Activated gamma-delta T cell treated with Interleukin-2 at 50 U/mL for 16 hours (primary cell): ENCODE results near the gene ANKRD28.
"Not testable (repeated sequence)": the region's sequence is repeated elsewhere in the genome, so short reads cannot be mapped to it uniquely, and the experiment has no call there.

Source experiments
- DNase-seq: peaks from one replicate; pipeline ENCODE4 v3.0.0-alpha.2; 2020

The ANKRD28 gene

DNA sequence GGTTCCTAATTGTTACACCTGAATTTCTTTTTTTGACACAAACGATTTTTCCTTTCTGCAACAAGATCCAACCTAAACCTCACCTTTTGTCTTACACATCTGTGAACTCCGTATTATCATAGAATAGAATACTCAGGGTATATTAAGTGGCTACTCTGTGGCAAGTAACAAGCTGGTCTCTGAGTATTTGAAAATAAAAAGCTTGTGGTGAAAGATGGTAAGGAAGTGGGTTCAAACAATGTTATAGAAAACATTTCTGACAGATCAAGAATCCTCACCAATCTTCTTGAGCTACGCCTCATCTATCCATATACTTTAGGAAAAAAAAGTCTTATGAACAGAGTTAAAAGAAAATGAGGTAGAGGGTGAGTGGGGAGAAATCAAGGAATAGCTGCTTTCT lies 3.5 kb upstream of the ANKRD28 start:
- no peak for DNase-seq

GRCh38 chr3:15800780-15801179 lies 3.0 kb upstream of the ANKRD28 start:
- DNase-seq = no peak

- DNase-seq = no peak
Measured at GRCh38 chr3:15800327-15800726, 2.5 kb upstream of the ANKRD28 start.

GRCh38 chr3:15798533-15799245 lies 910 bp upstream of the ANKRD28 start:
- no peak for DNase-seq

DNA sequence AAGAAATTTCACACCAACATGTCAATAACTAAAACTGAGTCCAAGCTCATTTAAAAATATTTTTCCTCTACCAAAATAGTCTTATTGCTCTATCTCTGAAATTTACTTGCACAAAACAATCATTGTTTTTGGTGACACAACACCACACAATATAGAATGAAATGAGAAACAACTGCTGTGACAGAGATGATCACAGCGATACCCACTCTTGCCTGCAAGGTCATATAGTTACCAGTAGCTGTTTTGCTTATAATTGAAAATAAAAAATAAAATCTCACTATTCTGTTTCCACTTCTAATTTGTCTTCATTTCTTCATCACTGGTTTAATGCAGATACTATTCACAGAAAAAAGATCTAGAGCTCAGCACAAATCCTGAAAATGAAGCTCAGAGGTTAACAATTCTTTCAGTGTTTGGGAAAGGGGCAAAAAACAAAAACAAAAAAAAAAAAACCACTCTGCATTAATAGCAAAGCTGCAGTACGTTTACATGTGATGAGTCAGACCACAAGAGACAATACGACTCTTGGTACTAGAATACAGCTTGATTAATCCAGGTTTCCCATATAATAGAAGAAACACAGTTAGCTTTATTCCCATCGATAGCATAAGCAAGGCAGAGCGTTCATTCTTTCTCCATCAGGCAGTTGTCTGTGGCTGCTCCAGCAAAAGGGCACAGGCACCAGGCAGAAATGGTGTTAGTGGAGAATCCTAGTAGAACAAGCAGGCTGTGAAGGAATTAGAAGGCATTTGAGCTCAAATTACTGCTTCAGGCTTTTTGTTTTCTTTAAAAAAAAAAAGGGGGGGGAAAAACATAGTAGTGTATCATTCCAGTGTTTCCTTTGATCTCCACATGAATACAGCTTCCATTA lies 773 bp downstream of the ANKRD28 start:
- no peak for DNase-seq

DNA sequence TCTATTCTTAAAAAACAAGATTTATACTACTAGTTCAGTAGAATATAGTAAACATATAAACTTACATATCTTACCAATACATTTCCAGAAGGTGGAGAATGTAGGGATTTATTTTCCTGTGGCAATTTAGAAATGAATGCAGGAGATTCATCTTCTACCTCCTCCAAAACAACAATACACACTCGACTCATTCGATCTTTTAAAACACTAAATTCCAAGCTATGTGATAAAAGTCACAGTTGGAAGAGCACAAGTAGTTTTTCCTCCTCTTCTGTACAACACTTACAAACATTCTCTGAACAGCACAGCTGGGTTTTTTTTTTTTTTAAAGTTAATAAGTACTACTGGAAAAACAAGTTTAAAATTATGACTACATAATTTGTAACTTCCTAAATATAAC lies 1.4 kb downstream of the ANKRD28 start:
- DNase-seq = no peak

GRCh38 chr3:15795651-15796308 lies 2.0 kb downstream of the ANKRD28 start:
- DNase-seq = no peak

- DNase-seq = no peak
Measured at GRCh38 chr3:15794842-15795650, 2.7 kb downstream of the ANKRD28 start.

DNA sequence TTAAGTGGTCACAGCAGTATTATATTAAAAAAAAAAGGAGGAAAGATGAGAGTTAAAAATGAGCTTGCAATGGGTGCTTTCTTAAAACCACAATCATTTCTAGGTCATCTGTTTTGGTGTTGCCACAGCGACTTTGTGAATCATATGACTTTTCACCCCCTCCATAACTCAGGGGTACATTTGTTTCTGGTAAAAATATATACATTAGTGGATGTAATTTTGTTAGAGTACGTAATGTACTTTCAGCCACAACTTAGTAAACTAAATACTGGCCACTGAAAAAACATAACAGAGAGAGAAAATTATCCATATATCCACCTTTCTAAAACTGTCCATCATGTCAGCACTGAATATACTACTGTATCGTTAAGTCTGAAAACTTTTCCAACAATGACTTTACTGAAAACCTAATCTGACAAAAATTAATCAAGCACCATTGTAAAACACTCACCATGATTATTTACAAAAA lies 3.4 kb downstream of the ANKRD28 start:
- DNase-seq = no peak

GRCh38 chr3:15791525-15791924 lies 6.3 kb downstream of the ANKRD28 start:
- no peak for DNase-seq

GRCh38 chr3:15787941-15788340 lies 9.8 kb downstream of the ANKRD28 start:
- DNase-seq = no peak

DNA sequence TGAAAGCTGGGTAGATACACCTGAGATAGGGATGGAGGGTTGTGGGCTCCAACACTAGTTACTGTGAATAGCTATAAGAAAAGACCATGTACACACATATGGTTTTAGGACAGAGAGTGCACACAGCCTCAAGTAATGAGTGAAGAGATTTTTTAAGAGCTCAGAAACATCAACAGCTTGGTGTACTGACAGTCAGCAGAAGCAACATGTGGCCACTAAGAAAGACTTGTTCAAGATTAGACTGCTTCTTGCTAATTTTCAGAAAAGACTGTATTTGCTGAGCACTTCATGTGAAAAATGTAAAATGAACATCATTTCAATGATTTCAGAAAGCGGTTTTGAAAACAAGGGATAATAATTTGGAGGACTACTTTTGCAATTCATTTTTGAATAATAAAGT lies 10.3 kb downstream of the ANKRD28 start:
- DNase-seq = no peak

DNA sequence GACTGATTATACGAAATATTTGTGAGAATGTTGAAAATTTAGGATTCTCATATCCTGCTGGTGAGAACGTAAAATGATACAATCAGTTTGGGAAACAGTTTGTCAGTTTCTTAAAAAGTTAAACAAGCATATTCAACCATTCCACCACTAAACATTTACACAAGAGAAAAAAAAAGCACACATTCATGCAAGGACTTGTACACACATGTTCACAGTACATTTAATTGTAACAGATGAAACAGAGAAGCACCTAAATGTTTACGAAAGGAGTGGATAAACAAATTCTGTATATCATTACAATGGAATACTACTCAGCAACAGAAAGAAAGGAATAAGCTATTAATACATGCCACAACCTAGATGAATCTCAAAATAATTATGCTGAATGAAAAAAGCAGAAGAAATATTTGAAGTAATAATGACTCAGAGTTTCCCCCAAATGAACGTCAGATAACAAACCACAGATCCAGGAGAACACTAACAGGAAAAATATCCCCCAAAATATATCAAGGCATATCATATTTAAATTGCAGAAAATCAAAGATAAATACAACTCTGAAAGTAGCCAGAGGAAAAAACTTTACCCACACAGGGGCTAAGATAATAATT lies 14.3 kb downstream of the ANKRD28 start:
- DNase-seq = no peak

DNA sequence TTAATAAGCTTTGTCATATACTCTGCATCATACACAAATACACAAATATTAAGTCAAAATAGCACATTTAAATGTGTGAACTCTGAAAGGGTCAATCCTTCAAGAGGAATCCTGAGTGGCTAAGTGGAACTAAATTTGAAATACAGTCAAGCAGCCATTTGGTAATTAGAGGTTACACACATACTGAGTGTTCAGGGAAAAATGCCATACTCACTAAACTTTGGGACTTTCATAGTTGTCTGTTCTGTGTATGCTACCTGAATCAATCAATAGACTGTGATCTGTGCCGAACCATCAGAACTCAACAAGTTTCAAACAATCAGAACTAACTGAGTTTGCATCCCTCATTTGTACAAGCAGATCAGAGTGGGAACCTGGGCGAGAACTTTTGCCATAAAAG lies 15.3 kb downstream of the ANKRD28 start:
- DNase-seq = no peak

DNA sequence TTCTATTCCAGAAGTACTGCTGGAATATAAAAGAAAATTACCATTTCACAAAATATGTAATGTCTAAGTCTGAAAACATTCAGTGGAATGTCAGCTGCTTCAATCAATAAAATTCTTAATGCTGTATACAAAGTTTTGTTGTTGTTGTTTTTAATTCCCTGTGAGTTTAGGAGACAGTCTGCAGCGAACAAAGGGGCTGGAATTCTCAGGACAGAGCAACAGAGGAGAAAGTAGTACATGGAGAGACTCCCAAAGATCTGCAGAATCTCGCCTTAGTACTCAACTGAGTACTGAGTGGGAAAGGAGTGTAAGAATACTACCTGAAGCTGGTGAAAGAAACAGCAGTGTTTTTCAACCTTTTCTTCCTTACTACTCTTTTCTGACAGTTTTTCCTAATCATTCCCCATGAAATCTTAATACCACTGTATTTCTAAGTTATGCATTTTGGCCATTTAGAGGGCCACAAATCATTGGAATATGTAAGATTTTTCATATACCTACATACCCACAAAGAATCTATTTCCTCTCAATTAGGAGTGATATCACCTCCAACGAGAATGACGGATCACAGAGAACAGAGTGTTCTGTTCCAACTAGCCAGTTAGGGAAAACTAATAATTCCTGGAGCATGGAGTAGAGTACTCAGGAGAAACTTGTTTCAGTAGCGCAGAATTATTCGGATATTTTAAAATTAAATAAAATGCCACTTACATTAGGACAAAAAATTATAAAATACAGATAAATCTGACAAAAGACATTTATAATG lies 16.0 kb downstream of the ANKRD28 start:
- DNase-seq = no peak

DNA sequence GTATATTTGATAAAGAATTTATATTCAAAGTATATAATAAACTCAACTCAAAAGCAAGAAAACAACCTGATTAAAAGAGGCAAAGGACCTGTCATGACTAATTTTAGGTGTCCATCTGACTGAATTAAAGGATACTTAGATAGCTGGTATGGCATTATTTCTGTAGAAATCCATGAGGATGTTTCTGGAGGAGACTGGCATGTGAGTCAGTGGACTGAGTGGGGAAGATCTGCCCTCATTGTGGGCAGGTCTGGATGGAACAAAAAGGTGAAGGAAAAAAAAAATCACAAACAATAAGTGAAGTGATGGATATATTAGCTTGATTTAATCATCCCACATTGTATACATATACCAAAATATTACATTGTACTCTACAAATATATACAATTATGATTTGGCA lies 16.6 kb downstream of the ANKRD28 start:
- DNase-seq = no peak

GRCh38 chr3:15779111-15779510 lies 18.7 kb downstream of the ANKRD28 start:
- DNase-seq = no peak

DNA sequence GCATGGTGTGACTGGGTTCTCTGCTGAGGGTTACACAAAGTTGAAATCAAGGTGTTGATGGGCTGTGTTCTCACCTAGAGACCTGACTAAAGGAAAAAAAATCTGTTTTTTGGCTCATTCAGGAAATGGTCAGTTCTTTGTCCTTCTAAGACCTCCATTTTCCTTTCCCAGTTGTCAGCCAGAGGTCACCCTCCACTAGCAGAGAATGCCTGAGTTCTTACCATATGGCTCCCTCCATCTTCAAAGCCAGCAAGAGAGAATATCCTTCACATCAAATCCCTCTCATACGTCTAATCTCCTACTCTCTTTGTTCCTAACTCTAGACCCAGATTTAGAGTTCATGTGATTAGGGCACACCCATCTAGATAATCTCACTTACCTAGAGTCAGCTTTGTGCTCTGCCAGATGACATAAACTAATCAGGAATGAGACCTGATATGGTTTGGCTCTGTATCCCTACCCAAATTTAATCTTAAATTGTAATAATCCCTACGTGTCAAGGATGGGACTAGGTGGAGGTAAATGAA lies 19.4 kb downstream of the ANKRD28 start:
- DNase-seq = no peak

DNA sequence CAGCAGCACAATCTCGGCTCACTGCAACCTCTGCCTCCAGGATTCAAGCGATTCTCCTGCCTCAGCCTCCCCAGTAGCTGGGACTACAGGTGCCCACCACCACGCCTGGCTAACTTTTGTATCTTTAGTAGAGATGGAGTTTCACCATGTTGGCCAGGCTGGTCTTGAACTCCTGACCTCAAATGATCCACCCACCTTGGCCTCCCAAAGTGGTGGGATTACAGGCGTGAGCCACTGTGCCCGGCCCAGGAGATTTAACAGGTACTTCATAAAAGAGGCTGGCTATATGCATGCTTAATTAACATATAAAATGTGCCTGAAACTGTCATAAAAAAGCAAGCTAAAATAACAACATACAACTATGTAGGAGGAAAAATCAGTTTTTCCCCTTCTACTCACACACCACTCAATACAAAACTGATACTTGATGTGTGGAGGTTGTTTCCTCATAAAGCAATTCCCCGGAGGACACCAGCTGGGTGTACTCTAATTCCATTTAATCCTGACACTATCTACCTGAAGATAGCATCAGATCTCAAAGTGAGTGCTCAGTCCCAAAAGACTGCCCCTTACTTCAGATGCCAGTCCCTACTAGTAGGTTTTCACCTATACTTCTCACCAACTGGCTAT lies 22.7 kb downstream of the ANKRD28 start:
- not testable (repeated sequence) for DNase-seq

DNA sequence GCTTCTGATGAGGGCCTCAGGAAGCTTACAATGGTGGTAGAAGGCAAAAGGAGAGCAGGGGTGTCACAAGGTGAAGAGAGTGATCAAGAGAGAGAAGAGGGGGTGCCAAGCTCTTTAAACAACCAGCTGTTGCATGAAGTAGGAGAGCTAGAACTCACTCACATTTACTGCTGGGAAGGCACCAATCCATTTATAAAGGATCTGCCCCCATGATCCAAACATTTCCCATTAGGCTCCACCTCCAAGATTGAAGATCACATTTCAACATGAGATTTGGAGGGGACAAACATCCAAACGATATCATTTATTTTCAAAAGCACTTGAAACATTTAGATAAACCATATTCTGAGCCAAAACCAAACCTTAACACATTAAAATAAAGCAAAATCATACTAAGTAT lies 26.3 kb downstream of the ANKRD28 start:
- DNase-seq = no peak
